ENCODE measurements around the gene CPEB4. TPM values are rescaled to one million over a fixed set of nuclear protein-coding genes. Genes with fewer than 3 reads are reported as not detected.

Gene CPEB4
- total and polyA plus RNA-seq, 10 donors: 2.3 to 107 (median 81.0) TPM

DNA sequence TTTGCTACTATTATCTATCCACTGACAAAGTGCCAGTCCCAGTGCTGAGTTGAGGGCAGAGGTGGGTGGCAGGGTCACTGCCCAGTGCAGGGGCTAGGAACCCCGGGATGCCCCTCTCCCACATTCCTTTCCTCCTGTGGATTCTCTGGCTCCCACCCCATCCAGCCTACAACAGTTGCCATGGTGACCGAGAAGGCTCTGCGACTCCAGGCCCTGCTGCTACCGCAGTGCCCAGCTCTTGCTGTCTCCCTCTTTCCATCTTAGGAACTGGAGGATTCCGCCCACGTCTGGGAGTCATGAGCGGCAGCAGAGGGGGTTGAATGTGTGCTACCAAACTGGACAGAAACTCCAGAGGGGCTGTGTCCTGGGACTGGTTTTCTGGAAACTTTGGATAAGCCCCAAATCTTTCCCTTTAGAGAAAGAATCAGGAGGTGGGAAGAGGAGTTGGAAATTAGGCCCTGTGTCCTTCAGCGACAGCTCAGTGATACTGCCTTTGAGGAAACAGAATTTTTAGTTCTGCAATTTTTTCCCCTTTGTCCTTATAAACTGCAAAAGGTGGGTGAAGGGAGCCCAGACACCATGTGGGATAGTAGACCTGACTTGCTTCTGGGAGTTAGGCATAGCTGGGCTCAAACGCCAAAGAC, 80.1 kb downstream of the CPEB4 start:
- H3K9me3 ChIP-seq: no peaks in the 10 kb centered on the region
- no peak overlapping the region for H3K27ac ChIP-seq
- H3K4me3 ChIP-seq: no peak overlapping the region
- intact Hi-C loops (cut with DNase I; ENCODE audit: low total_unique reads): loop anchor here (10.0 kb wide), 1 partner anchor 673 kb away; no protein-coding TSS in a partner anchor
- no peak for TF ChIP-seq POLR2A (IDR thresholded peaks at IDR 0.05)
- TF ChIP-seq, protein P1, sequence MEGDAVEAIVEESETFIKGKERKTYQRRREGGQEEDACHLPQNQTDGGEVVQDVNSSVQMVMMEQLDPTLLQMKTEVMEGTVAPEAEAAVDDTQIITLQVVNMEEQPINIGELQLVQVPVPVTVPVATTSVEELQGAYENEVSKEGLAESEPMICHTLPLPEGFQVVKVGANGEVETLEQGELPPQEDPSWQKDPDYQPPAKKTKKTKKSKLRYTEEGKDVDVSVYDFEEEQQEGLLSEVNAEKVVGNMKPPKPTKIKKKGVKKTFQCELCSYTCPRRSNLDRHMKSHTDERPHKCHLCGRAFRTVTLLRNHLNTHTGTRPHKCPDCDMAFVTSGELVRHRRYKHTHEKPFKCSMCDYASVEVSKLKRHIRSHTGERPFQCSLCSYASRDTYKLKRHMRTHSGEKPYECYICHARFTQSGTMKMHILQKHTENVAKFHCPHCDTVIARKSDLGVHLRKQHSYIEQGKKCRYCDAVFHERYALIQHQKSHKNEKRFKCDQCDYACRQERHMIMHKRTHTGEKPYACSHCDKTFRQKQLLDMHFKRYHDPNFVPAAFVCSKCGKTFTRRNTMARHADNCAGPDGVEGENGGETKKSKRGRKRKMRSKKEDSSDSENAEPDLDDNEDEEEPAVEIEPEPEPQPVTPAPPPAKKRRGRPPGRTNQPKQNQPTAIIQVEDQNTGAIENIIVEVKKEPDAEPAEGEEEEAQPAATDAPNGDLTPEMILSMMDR (IDR thresholded peaks at IDR 0.05 in 8 of 11, conservative IDR thresholded peaks at IDR 0.05 in 3 of 11): no peak
- no peak for TF ChIP-seq POLR2AphosphoS5 (IDR thresholded peaks at IDR 0.05)
- WGBS, 5 donors: 70 to 79% (median 76%) methylated on average over 9 of the region's 9 CpGs
- no peaks in the 10 kb centered on the region for H3K36me3 ChIP-seq
- DNase-seq: no peak
- peaks cover 0 to under 1% (median 0%) of the 10 kb centered on the region in 7 donors for H3K27me3 ChIP-seq (replicated peaks in 1 of 7)
- H3K4me1 ChIP-seq: peaks cover 3 to 9% (median 7%) of the 10 kb centered on the region in 6 donors

- Histone ChIP-seq H3K36me3 (no peaks in the 10 kb centered on the region), H3K27ac (no peak overlapping the region), H3K9me3 (no peaks in the 10 kb centered on the region), H3K27me3 (replicated peaks in 1 of 7) (peaks cover 0 to 8% (median 0%) of the 10 kb centered on the region in 7 donors), H3K4me1 (peaks cover 3 to 17% (median 13%) of the 10 kb centered on the region in 6 donors), H3K4me3 (no peak overlapping the region)
- WGBS, 5 donors: 60 to 84% (median 76%) methylated on average over 12 of the region's 12 CpGs
- no peak for DNase-seq
- no peak for TF ChIP-seq POLR2A (IDR thresholded peaks at IDR 0.05)
- TF ChIP-seq POLR2AphosphoS5 (IDR thresholded peaks at IDR 0.05): no peak
- TF ChIP-seq, protein P1 (IDR thresholded peaks at IDR 0.05 in 8 of 11, conservative IDR thresholded peaks at IDR 0.05 in 3 of 11): no peak
- intact Hi-C loops (cut with DNase I; ENCODE audit: low total_unique reads): loop anchor here (10.0 kb wide), 1 partner anchor 675 kb away; no protein-coding TSS in a partner anchor
Observed at GRCh38 chr5:173969167-173970049, 81.3 kb downstream of the CPEB4 start.

DNA sequence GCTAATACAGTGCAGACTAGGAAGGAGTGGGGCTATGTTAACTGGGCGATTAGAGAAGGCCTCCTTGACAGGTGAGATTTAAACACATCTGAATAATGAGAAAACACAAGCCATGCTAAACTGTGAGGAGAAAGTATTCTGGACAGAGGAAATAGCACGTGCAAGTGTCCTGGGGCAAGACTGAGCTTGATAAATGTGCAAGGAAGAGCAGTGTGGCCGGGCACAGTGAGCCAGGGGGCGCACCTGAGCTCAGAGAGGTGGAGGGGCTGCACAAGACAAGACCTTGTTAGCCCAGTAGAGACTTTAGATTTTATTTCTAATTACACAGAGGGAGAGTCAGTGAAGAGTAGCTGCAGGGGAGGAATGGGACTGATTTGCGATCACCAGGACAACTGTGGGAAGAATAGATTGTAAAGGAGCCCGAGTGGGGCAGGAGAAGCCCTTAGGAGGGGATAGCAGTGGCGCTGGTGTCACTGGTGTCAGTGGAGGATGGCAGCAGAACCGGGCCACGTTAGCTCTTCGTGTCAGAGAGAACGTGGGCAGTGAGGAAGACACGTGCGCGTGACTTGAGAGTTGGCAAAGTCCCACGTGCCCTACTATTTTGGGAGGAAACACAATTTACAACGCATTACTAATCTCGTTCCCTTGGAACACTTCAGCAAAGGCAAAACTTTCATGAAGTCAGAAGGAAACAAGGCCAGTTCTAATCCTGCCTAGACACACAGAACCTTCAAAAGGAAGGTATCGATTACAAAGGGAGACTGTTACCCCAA, 82.9 kb downstream of the CPEB4 start:
- no peaks in the 10 kb centered on the region for H3K9me3 ChIP-seq
- no peak for DNase-seq
- peaks cover 3 to 17% (median 13%) of the 10 kb centered on the region in 6 donors for H3K4me1 ChIP-seq
- TF ChIP-seq POLR2AphosphoS5 (IDR thresholded peaks at IDR 0.05) (no peak), POLR2A (IDR thresholded peaks at IDR 0.05) (no peak)
- TF ChIP-seq, protein P1 (IDR thresholded peaks at IDR 0.05 in 8 of 11, conservative IDR thresholded peaks at IDR 0.05 in 3 of 11): no peak
- H3K4me3 ChIP-seq: no peak overlapping the region
- peaks cover 0 to 8% (median 0%) of the 10 kb centered on the region in 7 donors for H3K27me3 ChIP-seq (replicated peaks in 1 of 7)
- WGBS, 5 donors: 86 to 91% (median 86%) methylated on average over 18 of the region's 18 CpGs
- H3K36me3 ChIP-seq: no peaks in the 10 kb centered on the region
- intact Hi-C loops (cut with DNase I; ENCODE audit: low total_unique reads): no loop called here
- no peak overlapping the region for H3K27ac ChIP-seq
